ENCODE results near the gene WNT7B. TPM values are rescaled to one million over a fixed set of nuclear protein-coding genes. Genes with fewer than 3 reads are reported as not detected.

Gene WNT7B
- total and polyA plus RNA-seq, 2 donors (not counting 1 experiment from before 2014, with no cell fraction given): 0.22 to 0.67 TPM

- Histone ChIP-seq H2AFZ (ENCODE audit: insufficient read depth, low read depth, low read length, poor library complexity, severe bottlenecking) (no peak overlapping the region), H3K9ac (ENCODE audit: low read length) (no peak overlapping the region), H3K4me2 (replicated peaks; ENCODE audit: low read depth, low read length, poor library complexity, severe bottlenecking) (no peak overlapping the region), H3K36me3 (replicated peaks in 1 of 2; ENCODE audit: control extremely low read depth in 1 of 2, control insufficient read depth in 1 of 2, extremely low read depth in 1 of 2, insufficient read depth in 2 of 2, low read length in 1 of 2) (no peaks in the 10 kb centered on the region), H4K20me1 (ENCODE audit: control insufficient read depth, insufficient read depth, low read length, poor library complexity, severe bottlenecking) (no peaks in the 10 kb centered on the region), H3K4me3 (ENCODE audit: control extremely low read depth in 1 of 5, extremely low read depth in 1 of 5, insufficient read depth in 1 of 5, low read depth in 2 of 5, low read length in 4 of 5) (no peak overlapping the region), H3K27ac (ENCODE audit: low read length in 2 of 2) (no peak overlapping the region), H3K79me2 (ENCODE audit: control insufficient read depth, insufficient read depth, low read length) (no peaks in the 10 kb centered on the region), H3K27me3 (replicated peaks in 1 of 4; ENCODE audit: control extremely low read depth in 1 of 4, control insufficient read depth in 3 of 4, insufficient read depth in 4 of 4, low read length in 3 of 4) (peaks cover 0 to 35% (median 2%) of the 10 kb centered on the region in 4 experiments), H3K4me1 (ENCODE audit: control insufficient read depth in 2 of 2, insufficient read depth in 2 of 2, low read length in 2 of 2) (no peaks in the 10 kb centered on the region), H3K9me3 (ENCODE audit: control extremely low read depth in 1 of 3, control insufficient read depth in 2 of 3, insufficient read depth in 1 of 3, low read length in 2 of 3) (peaks cover 0 to 8% (median 0%) of the 10 kb centered on the region in 3 donors)
- intact Hi-C loops (cut with micrococcal nuclease): no loop called here
- no peak for TF ChIP-seq CTCF (IDR thresholded peaks at IDR 0.05)
- no peak for TF ChIP-seq EZH2 (IDR thresholded peaks at IDR 0.05; ENCODE audit: borderline replicate concordance, insufficient read depth, low read depth, low read length, poor library complexity, severe bottlenecking)
- WGBS (ENCODE audit: insufficient coverage): 93% methylated on average over 21 of the region's 21 CpGs
- Mint-ChIP-seq H3K4me3 (no peak overlapping the region), H3K27me3 (peaks cover 23% of the 10 kb centered on the region), H3K9me3 (ENCODE audit: insufficient read depth) (no peaks in the 10 kb centered on the region), H3K4me1 (no peaks in the 10 kb centered on the region), H3K27ac (no peak overlapping the region)
- ChIA-PET POLR2A (no interaction called here), CTCF (no interaction called here)
- ATAC-seq (ENCODE audit: low read depth) (no peak), DNase-seq (no peak)
These were observed 91.0 kb downstream of the WNT7B start for GRCh38 chr22:45885941-45886395.

GRCh38 chr22:45885171-45885840 is 91.7 kb downstream of the WNT7B start:
- no peak overlapping the region for H3K9ac ChIP-seq (ENCODE audit: low read length)
- Mint-ChIP-seq H3K4me1 (no peaks in the 10 kb centered on the region), H3K4me3 (no peak overlapping the region), H3K9me3 (ENCODE audit: insufficient read depth) (no peaks in the 10 kb centered on the region), H3K27ac (no peak overlapping the region), H3K27me3 (peaks cover 28% of the 10 kb centered on the region)
- no peaks in the 10 kb centered on the region for H4K20me1 ChIP-seq (ENCODE audit: control insufficient read depth, insufficient read depth, low read length, poor library complexity, severe bottlenecking)
- no peak overlapping the region for H3K4me2 ChIP-seq (replicated peaks; ENCODE audit: low read depth, low read length, poor library complexity, severe bottlenecking)
- no peak overlapping the region for H3K27ac ChIP-seq (ENCODE audit: low read length in 2 of 2)
- H3K27me3 ChIP-seq (replicated peaks in 1 of 4; ENCODE audit: control extremely low read depth in 1 of 4, control insufficient read depth in 3 of 4, insufficient read depth in 4 of 4, low read length in 3 of 4): peaks cover 0 to 40% (median 2%) of the 10 kb centered on the region in 4 experiments
- H2AFZ ChIP-seq (ENCODE audit: insufficient read depth, low read depth, low read length, poor library complexity, severe bottlenecking): no peak overlapping the region
- H3K36me3 ChIP-seq (replicated peaks in 1 of 2; ENCODE audit: control extremely low read depth in 1 of 2, control insufficient read depth in 1 of 2, extremely low read depth in 1 of 2, insufficient read depth in 2 of 2, low read length in 1 of 2): no peaks in the 10 kb centered on the region
- intact Hi-C loops (cut with micrococcal nuclease): no loop called here
- TF ChIP-seq EZH2 (IDR thresholded peaks at IDR 0.05; ENCODE audit: borderline replicate concordance, insufficient read depth, low read depth, low read length, poor library complexity, severe bottlenecking) (no peak), CTCF (IDR thresholded peaks at IDR 0.05) (no peak)
- H3K4me3 ChIP-seq (ENCODE audit: control extremely low read depth in 1 of 5, extremely low read depth in 1 of 5, insufficient read depth in 1 of 5, low read depth in 2 of 5, low read length in 4 of 5): no peak overlapping the region
- H3K79me2 ChIP-seq (ENCODE audit: control insufficient read depth, insufficient read depth, low read length): no peaks in the 10 kb centered on the region
- no peak for DNase-seq
- ChIA-PET CTCF (no interaction called here), POLR2A (no interaction called here)
- WGBS (ENCODE audit: insufficient coverage): 89% methylated on average over 14 of the region's 16 CpGs
- ATAC-seq (ENCODE audit: low read depth): no peak
- peaks cover 0 to 3% (median 0%) of the 10 kb centered on the region in 3 donors for H3K9me3 ChIP-seq (ENCODE audit: control extremely low read depth in 1 of 3, control insufficient read depth in 2 of 3, insufficient read depth in 1 of 3, low read length in 2 of 3)
- no peaks in the 10 kb centered on the region for H3K4me1 ChIP-seq (ENCODE audit: control insufficient read depth in 2 of 2, insufficient read depth in 2 of 2, low read length in 2 of 2)

All from B cell (primary cell).